Astrocyte of the hippocampus (primary cell): Measurements from ENCODE around the gene STRN.
"Not testable (repeated sequence)": the region's sequence is repeated elsewhere in the genome, so short reads cannot be mapped to it uniquely, and the experiment has no call there.

Source experiments
- DNase-seq: peaks from one replicate; pipeline ENCODE4 v3.0.0; 2011; ENCODE audit warnings: low read depth, low spot score

The STRN gene

GRCh38 chr2:36912695-36913094 is 53.6 kb downstream of the STRN start:
- DNase-seq: peak; percentile 7

DNA sequence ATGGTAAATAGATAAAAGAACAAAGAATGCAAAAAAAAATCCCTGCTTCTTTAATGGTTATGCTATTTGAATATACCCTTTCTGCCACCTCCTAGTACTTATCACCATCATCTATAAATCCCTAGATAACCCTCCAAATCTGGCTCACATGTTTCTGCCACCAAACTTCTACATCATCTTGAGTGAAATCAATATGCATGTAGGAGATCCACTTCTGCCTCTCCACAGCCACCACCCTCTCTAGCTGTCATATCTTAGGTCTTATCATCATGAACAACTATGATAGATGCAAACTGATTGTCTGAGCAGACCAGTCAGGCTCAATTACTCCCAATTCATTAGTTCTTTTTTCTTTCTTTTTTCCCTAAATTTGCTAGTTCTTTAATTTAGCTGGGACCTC is 55.3 kb downstream of the STRN start:
- no peak for DNase-seq

DNA sequence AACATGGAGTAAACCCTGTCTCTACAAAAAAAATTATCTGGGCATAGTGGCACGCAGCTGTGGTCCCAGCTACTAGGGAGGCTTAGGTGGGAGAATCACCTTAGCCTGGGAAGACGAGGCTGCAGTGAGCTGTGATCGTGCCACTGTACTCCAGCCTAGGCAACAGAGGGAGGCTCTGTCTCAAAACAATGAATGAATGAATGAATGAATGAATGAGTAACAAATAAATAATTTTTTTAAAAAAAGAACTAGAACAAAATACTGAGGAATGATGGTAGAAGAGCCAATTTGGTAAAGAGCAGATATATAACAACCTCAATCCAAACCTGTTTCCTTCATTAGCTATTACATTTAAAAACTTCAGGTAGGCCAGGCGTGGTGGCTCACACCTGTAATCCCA is 60.1 kb downstream of the STRN start:
- no peak for DNase-seq

DNA sequence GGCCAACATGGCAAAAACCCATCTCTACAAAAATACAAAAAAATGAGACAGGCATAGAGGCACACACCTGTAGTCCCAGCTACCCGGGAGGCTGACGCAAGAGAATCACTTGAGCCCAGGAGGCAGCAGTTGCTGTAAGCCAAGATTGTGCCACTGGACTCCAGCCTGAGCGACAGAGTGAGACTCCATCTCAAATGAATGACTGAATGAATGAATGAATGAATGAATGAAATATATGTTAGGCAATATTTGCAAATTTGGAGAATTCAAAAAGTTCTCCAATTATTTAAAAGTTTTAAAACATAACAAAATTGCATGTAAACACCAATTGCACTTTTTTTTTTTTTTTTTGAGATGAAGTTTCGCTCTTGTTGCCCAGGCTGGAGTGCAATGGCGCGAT is 61.7 kb downstream of the STRN start:
- no peak for DNase-seq

DNA sequence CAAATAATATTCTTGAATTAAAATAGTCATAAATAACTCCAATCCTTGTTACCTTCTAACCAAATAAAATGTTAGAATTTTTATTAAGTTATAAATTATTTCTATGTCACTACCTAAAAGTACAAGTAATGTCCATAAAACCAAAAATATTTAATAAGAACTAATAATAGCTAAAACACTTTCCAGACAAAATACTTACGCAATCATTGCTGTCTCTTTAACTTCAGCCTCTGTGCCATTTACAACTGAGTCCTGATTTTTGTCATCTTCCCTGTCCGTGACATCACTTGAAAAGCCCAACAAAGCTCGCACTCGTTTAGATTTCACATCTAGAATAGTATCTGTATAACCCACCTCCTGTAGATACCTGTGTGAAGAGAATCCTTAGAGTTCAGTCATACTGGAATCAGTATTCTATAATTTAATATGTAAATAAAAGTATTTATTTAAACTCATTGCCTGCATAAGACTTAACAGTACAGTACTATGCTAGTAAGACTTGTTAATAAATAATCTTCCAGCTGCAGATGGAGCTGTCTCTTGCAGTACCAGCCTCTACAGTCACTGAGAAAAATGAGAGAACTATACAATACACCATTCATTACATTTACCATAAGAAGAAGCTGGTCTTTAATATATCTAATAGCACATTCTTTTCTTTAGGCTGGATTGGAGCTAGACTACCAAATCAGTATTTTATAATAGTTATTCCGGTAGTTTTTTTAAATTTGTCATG is 63.8 kb downstream of the STRN start:
- DNase-seq: no peak

- DNase-seq: no peak
Measured at GRCh38 chr2:36892805-36893204, 73.5 kb downstream of the STRN start.

- peak; percentile 59 for DNase-seq
Measured at GRCh38 chr2:36889795-36890194, 76.5 kb downstream of the STRN start.

DNA sequence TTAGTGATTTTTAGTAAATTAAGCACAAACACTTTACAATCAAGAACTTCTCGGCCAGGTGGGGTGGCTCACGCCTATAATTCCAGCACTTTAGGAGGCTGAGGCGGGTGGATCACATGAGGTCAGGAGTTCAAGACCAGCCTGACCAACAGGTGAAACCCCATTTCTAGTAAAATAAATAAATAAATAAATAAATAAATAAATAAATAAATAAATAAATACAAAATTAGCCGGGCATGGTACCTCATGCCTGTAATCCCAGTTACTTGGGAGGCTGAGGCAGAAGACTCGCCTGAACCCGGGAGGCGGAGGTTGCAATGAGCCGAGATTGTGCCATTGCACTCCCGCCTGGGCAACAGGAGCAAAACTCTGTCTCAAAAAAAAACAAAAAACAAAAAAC is 79.2 kb downstream of the STRN start:
- not testable (repeated sequence) for DNase-seq

DNA sequence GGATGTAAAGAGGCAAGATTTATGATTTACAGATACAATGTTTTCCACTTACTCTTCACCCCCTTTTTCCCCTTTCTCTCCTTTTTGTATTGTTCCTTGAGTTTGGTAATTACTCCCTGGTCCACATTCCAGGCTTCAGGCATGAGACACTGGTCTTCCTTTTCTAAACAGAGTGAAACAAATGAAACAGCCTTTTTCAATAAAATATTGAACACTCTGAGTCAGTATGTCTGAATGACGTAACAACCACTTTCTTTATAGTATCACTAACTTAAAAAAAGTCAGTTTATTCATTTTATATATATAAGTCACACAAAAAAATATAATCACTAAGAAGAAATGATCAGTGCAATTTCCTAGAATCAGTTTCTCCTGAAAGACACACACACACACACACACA is 79.7 kb downstream of the STRN start:
- no peak for DNase-seq

GRCh38 chr2:36885605-36886004 is 80.7 kb downstream of the STRN start:
- no peak for DNase-seq

GRCh38 chr2:36882532-36882931 is 83.8 kb downstream of the STRN start:
- DNase-seq: no peak

DNA sequence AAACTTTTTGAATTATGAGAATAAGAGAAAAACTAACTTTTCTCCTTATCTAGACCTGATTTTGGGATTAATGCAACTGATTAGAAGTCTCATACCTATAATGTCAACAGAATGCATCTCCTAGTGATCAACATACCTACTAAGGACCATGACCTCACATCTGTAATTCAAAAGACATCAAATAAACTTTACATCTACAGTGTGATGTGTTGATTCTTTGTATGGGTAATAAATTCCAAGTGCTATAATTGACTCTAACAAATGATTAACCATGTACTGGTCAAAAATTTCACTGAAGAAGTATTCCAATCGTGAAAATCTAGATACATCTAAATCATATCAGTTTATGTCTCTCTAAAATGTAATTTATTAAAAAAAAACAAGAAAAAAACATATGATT is 84.5 kb downstream of the STRN start:
- no peak for DNase-seq

DNA sequence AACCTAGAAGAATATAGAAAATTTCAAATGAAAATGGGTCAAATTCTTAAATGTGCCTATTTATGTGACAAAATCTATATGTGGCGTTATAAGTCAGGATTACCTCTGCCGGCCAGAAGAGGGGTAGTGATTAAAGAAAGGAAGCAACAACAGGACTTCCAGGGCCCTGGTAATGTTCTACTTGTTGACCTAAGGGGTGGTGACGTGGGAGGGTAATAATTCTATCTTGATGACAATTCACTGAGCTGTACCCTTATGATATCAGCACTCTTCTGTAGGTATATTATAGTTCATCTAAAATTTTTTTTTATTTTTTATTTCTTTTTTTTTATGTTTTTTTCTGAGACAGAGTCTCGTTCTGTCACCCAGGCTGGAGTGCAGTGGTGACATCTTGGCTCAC is 87.9 kb downstream of the STRN start:
- DNase-seq: no peak

GRCh38 chr2:36871068-36871707 is 95.1 kb downstream of the STRN start:
- no peak for DNase-seq

DNA sequence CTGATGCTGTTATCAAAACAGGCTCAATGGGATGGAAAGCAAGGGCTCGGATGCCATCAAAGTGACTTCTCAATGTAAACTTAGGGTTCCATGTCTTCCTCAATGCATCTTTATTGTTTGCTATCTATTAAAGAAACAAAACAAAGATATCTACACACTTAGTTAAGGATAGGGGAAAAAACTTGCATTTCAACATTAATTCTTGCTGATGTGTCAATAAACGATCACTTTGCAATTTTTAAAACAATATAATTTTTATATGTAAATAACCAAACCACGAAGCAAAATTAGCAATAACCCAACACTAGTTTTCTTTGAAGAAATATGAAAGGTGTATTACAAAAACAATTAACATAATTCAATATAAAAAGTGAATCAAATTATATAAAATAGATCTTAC is 96.7 kb downstream of the STRN start:
- DNase-seq: no peak

GRCh38 chr2:36861896-36862295 is 104.4 kb downstream of the STRN start:
- no peak for DNase-seq

DNA sequence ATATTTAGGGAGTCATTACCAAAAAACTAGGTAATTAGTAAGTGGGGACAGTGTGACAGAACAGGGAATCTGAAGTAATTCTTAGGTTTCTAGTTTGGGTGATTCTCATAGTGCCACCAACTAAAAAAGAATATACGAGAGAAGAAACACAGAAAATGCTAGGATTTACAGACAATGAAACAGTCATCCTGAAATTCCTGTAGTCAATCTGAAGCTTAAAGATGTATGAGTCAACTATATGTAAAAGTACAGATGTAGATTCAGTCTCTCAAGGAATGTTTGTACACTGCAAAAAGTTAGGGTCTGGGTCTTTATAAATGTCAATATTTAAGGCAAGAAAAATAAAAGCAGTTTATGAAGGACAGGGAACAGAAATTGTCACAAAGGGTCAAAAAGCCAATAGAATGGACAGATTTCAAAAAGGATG is 107.0 kb downstream of the STRN start:
- no peak for DNase-seq

GRCh38 chr2:36858551-36859365 is 107.6 kb downstream of the STRN start:
- DNase-seq: no peak

DNA sequence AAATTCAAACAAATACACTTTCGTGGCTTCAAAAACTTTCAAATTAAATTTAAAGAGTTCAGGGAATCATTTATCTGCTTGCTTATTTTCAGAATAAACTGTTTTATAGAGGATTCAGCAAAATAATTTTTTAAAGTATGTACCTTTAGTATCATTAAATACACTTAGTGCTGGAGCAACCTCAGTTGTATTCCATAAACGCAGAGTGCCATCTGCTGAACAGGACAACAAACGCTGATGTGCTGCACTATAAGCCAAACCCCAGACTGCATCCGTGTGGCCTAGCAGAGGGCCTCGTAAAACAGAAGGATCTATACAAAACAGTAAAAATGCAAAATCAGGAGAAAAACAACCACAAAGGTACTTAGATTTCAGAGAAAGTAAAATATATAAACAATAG is 108.6 kb downstream of the STRN start:
- DNase-seq: no peak

DNA sequence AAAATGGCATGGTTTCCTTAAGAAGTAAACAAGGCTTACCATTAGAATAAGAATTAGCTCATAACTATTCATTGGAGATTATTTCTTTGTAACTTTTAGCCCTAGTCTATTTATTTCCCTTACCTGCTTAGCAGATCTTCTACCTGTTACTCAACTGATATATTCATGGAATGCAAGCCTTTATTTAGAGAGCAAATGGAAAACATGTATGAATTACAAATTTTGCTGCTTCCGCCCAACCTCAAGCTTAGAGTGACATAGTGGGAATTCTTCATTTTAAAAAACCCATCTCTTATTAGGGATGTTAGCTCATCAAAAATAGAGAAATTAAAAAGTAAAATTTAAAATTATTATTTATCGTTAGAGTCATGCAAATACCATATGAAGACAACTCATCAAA is 110.9 kb downstream of the STRN start:
- DNase-seq: no peak

DNA sequence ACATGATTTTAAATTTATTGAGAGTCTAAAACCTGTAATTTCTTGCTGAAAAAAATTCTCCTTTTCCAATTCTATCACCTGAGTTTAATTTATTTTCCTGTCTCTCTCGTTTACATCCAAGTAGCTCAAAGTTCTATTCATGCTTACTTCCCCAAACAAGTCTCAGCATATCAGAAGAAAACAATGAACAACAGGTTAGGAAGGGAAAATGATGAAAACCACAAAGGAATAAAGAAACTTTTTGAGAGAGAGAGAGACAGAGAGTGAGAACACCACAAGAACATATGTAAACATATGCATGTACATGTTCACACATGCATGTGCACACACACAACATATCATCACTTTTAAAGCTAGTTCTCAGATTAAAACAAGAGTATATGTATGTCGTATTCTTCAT is 112.1 kb downstream of the STRN start:
- no peak for DNase-seq

DNA sequence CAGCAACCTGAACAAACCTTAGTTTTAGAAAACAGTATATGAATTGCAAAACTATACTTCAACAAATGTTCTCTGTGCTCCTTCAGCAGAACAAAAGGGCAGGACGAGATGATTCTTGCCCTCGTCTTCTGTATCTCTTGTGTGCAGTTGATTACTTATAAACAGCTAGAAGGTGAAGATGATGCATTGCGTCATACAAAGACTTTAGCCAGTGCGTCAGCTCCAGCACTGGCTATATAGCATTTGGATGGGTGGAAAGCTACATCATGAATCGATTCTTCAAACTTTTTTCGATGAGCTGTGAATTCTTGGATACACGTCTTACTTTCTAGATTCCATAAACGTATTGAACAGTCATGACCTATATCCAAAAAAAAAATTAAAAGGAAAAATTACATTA is 117.1 kb downstream of the STRN start:
- no peak for DNase-seq

DNA sequence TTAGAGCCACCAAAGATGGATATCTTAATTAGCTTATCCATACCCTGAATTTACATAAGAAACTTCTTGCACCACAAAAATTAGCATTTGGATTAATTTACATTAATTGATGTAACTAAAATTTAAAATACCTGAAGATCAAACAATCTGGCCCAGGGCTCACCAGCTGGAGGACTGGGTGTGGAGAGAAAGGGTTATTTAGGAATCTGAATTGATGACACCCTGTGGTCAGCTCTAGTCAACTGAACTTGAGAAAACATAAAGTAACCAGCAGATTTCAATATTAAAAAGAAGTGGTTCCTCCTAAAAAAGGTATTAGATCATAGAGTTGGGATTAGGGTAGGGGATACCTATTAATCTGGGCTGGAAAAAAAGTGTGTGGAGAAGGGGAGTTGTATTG is 122.5 kb downstream of the STRN start:
- DNase-seq: no peak
